ENCODE results near the gene SORCS2.

DNA sequence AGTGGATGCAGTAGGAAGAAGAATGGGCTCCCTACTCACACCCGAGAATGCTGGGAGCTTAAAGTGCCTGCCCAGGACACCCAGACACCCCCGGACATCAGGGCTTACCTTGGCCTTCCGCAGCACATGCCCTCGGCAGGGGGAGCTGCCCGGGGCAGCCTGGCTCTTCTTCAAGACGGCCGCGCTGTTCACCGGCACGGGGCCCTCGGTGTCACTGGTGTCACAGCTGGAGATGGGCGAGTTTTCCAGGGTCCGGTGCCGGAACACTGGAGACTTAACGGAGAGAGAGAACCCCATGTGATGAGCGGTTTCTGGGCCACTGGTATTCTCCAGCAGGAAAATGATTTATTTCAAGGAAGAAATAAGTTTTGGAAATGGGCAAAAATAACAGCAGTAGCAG, 576.4 kb downstream of the SORCS2 start:
- no peak for TF ChIP-seq CTCF (IDR thresholded peaks at IDR 0.05)
- TF ChIP-seq POLR2A (IDR thresholded peaks at IDR 0.05) = no peak
